Amniotic stem cell (primary cell): ENCODE measurements around the gene IL1RN.

Source experiments
- DNase-seq: peaks from one replicate; lab custom pipeline; 2025; lab: John Stamatoyannopoulos, UW

Gene IL1RN

GRCh38 chr2:113175042-113175628 lies 47.7 kb downstream of the IL1RN start:
- DNase-seq: no peak

DNA sequence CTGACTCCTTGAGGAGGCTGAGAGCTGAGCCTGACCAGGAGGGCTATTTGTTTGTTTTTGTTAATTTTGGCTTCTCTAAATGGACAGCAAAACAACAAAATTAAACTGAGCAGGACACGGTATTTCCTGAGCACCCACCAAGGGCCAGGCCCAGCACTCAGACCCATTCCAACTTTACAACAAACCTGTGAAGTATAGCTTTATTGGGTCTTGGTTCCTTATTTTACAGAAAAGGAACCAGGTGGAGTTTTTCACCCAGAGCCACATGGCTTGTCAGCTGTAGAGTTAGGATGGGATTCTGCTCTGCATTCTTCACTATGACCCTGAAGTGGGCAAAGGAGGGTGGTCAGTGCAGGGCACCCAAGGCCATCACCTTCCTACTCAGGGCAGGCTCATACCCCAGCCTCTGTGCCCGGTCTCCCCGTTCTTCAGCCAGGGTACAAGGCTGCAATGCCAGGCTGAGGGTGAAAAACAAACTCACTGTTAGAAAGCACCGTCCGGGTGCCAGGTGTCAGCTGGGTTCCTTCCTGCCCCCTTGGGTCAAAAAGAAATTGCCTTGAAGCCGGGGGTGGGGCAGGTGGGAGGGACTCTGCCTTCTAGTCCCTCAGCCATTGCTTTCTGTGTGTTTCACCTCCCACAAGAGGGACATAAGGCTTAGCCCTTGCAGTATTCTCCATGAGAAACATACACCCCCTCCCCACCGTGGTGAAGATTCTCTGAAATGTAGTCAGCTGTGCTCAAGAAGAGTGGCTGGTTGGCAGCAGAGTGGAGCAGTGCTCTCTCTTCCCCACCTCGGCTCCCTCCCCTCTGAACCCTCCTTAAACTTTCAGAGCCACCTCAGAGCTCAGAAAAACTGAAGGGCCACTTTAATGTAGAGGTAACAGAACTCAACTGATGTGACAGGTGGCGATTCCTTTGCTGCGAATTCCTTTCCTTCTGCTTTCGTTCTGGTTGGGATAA lies 48.6 kb downstream of the IL1RN start:
- DNase-seq: no peak

- no peak for DNase-seq
Measured at GRCh38 chr2:113176696-113177355, 49.4 kb downstream of the IL1RN start.

DNA sequence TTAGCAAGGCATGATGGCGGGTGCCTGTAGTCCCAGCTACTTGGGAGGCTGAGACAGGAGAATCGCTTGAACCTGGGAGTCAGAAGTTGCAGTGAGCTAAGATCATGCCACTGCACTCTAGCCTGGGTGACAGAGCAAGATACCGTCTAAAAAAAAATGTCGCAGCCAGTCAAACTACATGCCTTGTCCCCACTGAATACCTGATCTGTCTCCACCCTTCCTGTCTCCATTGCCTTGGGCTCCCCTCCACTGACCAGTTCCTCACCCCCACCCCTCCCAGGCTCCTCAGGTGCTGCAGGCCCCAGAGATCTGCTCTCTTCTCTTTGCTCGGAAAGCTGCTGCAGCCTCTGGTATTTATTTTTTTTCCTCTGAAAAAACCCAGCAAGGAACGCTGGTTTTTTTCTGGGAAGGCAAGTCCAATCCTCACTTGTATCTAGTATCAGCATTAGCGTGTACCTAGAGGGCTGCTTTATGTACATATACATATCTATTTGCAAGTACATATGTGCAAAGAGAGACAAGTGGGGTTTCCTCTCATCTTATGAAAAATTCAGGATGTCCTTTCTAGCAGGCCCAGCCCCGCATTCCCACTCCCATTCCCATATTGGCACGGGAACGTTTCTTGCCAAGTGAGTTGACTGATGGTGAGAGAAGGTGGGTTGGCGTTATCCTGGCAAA lies 50.8 kb downstream of the IL1RN start:
- no peak for DNase-seq

DNA sequence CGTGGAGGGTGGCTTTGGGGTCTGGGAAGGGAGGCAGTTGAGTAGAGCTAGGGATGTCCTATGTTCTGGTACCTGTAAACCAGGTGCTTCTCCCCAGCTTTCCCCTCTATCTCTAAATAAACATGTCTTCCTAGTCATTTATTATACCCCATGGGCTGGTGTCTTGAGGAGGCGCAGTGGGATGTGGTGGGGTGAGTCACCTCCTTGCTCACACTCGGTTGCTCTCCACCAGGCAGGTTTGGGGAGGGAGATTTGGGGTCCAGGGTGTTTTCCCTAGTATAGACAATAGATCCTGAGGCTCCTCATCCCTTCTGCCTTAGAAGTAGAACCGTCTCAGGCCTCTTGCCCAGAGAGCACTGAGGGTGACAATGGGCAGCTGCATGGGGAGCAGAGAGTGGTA lies 51.5 kb downstream of the IL1RN start:
- DNase-seq: no peak

DNA sequence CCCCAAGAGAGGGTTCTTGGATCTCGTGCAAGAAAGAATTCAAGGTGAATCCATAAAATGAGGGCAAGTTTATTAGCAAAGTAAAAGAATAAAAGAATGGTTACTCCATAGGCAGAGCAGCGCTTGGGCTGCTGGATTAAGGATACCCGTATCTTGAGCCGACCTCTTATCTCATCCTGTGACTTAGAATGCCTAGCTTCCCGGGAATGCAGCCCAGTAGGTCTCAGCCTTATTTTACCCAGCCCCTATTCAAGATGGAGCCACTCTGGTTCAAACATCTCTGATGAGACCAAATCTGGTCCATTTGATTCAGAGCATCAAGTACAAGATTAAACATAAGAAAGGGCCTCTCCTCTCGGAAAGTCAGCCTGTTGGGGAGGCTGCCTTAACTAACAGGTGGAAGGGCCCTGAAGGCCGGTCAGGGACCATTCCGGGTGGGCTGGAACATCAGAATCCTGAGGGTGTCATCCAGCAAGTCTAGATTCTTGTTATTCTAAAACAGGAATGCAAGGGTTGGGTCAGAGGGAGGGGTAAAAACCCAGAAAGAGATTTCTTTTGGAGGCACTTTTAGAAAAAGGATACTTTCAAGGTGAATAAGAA lies 52.1 kb downstream of the IL1RN start:
- no peak for DNase-seq

- DNase-seq: no peak
Measured at GRCh38 chr2:113180131-113180946, 52.9 kb downstream of the IL1RN start.

DNA sequence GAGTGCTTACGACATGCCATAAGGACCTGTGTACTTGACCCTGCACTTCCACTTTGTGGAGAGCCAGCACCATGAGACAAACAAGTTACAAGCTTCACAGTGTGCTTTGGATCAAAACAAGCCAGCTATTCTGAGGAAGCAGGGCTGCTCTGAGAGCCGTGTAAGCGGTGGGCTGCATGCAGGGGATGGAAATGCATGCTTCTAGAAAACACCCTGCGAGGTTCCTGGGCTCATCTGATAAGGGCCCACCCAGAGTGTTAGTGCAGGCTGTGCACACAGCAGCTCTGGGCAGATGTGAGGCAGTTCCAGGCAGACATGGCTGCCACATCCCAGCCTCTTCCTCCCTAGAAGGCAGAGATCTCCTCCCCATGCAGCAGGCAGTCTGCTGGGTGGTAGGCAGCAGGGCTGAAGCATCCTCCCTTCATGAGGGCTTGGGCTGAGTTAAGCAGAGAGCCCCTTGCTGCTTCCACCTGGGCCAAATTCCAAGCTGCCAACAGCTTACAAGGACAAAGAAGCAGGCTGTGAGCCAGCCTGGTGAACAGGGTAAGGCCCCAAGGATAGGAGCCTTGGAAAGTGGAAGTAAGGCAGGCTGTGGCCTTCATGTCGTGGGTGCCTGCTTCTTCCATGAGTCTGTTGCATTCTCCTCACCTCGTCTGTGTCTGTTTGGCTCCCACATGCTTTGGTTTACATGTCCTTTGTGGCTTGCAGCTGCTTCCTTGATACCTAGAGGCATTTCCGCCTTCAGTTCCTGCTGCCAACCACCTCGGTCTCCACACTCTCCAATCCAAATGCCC lies 54.1 kb downstream of the IL1RN start:
- DNase-seq: no peak

GRCh38 chr2:113182471-113183260 lies 55.3 kb downstream of the IL1RN start:
- DNase-seq: no peak

DNA sequence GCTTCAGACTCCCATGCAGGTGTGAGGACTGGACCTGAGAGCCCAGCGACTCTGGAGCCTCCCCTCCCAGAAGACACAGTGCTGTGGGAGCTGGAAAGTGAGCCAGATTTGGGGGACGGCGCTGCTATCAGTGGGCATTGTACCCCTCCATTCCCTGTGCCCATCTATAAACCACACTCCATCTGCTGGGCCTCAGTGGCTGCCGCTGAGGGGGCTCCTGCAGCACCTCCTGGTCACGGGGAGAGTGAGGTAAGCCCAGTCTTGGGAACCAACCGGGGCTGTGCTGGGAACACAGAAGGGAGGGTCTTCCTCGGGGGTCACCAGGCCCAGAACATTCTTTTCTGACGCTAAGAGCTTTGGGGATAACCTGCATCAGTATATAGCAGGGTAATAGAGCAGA lies 55.9 kb downstream of the IL1RN start:
- DNase-seq: no peak
